ENCODE measurements around the gene MYOZ1.

DNA sequence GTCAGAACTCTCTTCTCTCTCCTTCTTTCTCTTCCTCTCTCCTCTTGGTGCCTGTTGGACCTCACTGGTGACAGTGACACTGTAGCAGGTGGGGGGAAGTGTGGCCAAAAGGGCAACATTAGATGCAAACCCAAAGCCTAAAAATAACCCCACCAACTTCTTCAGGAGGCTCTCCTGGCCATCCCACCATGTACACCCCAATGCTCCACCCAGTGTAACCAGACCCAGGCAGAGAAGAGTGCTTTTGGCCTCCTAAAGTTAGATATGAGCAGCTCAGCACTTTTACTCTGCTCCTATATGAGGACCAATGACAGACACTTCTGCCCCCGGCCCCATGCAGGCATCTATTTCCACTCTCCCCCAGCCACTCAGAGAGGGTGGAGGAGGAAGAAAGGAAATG lies 5.5 kb downstream of the MYOZ1 start:
- TF ChIP-seq, protein P1, sequence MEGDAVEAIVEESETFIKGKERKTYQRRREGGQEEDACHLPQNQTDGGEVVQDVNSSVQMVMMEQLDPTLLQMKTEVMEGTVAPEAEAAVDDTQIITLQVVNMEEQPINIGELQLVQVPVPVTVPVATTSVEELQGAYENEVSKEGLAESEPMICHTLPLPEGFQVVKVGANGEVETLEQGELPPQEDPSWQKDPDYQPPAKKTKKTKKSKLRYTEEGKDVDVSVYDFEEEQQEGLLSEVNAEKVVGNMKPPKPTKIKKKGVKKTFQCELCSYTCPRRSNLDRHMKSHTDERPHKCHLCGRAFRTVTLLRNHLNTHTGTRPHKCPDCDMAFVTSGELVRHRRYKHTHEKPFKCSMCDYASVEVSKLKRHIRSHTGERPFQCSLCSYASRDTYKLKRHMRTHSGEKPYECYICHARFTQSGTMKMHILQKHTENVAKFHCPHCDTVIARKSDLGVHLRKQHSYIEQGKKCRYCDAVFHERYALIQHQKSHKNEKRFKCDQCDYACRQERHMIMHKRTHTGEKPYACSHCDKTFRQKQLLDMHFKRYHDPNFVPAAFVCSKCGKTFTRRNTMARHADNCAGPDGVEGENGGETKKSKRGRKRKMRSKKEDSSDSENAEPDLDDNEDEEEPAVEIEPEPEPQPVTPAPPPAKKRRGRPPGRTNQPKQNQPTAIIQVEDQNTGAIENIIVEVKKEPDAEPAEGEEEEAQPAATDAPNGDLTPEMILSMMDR (IDR thresholded peaks at IDR 0.05): no peak
- TF ChIP-seq POLR2A (IDR thresholded peaks at IDR 0.05): no peak
